Measurements from ENCODE around the gene PELI1.
"Not testable (repeated sequence)": the region's sequence is repeated elsewhere in the genome, so short reads cannot be mapped to it uniquely, and the experiment has no call there.

The PELI1 gene

GRCh38 chr2:64122358-64122757 lies 21.9 kb downstream of the PELI1 start:
- no peak for DNase-seq (ENCODE audit: low read depth)

- DNase-seq (ENCODE audit: low read depth), result no peak
Measured at GRCh38 chr2:64120928-64121327, 23.3 kb downstream of the PELI1 start.

GRCh38 chr2:64120008-64120407 lies 24.2 kb downstream of the PELI1 start:
- DNase-seq (ENCODE audit: low read depth), result no peak

GRCh38 chr2:64119369-64119768 lies 24.9 kb downstream of the PELI1 start:
- DNase-seq (ENCODE audit: low read depth), result no peak

GRCh38 chr2:64115808-64116598 lies 28.2 kb downstream of the PELI1 start:
- DNase-seq (ENCODE audit: low read depth), result no peak

GRCh38 chr2:64114912-64115277 lies 29.3 kb downstream of the PELI1 start:
- DNase-seq (ENCODE audit: low read depth), result no peak

GRCh38 chr2:64114063-64114911 lies 29.9 kb downstream of the PELI1 start:
- no peak for DNase-seq (ENCODE audit: low read depth)

- no peak for DNase-seq (ENCODE audit: low read depth)
Measured at GRCh38 chr2:64112016-64112415, 32.2 kb downstream of the PELI1 start.

- no peak for DNase-seq (ENCODE audit: low read depth)
Measured at GRCh38 chr2:64111426-64111825, 32.8 kb downstream of the PELI1 start.

- no peak for DNase-seq (ENCODE audit: low read depth)
Measured at GRCh38 chr2:64108666-64109241, 35.5 kb downstream of the PELI1 start.

- DNase-seq (ENCODE audit: low read depth), result no peak
Measured at GRCh38 chr2:64106481-64106880, 37.7 kb downstream of the PELI1 start.

- no peak for DNase-seq (ENCODE audit: low read depth)
Measured at GRCh38 chr2:64105670-64106461, 38.4 kb downstream of the PELI1 start.

- no peak for DNase-seq (ENCODE audit: low read depth)
Measured at GRCh38 chr2:64104933-64105332, 39.3 kb downstream of the PELI1 start.

GRCh38 chr2:64102736-64103135 lies 41.5 kb downstream of the PELI1 start:
- not testable (repeated sequence) for DNase-seq (ENCODE audit: low read depth)

- DNase-seq (ENCODE audit: low read depth), result no peak
Measured at GRCh38 chr2:64101141-64101591, 43.1 kb downstream of the PELI1 start.

GRCh38 chr2:64100584-64100983 lies 43.6 kb downstream of the PELI1 start:
- not testable (repeated sequence) for DNase-seq (ENCODE audit: low read depth)

- DNase-seq (ENCODE audit: low read depth), result no peak
Measured at GRCh38 chr2:64094663-64095382, 49.4 kb downstream of the PELI1 start.

GRCh38 chr2:64093341-64093740 lies 50.9 kb downstream of the PELI1 start:
- DNase-seq (ENCODE audit: low read depth), result no peak

- no peak for DNase-seq (ENCODE audit: low read depth)
Measured at GRCh38 chr2:64092502-64092901, 51.7 kb downstream of the PELI1 start.

GRCh38 chr2:64090264-64090663 lies 54.0 kb downstream of the PELI1 start:
- DNase-seq (ENCODE audit: low read depth), result no peak

- DNase-seq (ENCODE audit: low read depth), result no peak
Measured at GRCh38 chr2:64086347-64087082, 57.7 kb downstream of the PELI1 start.
